ENCODE measurements around the gene STT3A. TPM values are rescaled to one million over a fixed set of nuclear protein-coding genes. Genes with fewer than 3 reads are reported as not detected.

Gene STT3A
- 147 and 212 TPM in 2 replicates for total RNA-seq (2012; rRNA removed)

DNA sequence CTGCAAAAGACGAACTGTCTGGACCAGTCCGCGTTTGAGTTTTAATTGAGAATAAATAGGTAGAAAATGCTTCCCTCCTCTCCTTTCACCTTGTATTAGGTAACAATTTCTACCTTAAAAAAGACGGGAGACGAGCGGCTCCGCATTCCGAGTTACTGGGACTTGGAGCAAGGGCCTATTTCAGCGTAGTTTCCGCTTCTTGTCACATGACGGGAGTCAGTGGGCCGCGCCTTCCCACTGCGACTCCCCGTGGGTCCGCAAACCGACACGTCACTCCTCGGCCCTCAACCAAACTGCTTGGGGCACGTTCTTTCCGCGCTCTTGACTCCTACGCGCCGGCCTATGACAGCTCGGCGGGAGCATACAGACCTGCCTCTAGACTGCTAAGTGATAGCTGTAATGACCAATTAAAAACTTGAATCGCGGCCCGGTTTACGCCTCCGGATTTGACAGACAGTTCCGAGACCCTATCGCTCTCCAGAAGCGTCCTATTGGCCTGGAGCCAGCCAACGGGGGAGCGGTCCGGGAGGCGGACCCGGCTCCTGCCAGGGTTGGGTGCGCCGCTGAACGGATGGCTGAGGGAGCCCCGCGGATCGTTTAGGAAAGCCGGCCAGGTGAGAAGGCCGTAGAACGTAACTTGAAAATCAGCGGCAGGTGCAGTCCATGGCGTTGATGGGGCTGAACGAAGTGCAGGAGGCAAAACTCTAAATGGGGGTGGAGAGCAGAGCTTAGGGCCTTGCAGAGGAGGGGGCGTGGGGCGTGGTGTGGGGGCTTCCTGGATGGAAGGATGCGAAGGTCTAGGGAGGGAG is at the start of gene STT3A:
Gene STT3A (plus strand): TSS at position 548 of the 809 bp plus-strand sequence. CDS start 3,064 bp downstream, outside the sequence.
- H3K4me2 ChIP-seq (ENCODE audit: low read length) = peak within 1 kb of the TSS; percentile 100
- H3K27me3 ChIP-seq (ENCODE audit: control insufficient read depth, insufficient read depth, low read length) = no peaks in the 10 kb centered on the region
- H3K36me3 ChIP-seq (ENCODE audit: insufficient read depth, low read length) = peaks cover 16% of the 10 kb centered on the region
- H3K9me3 ChIP-seq (replicated peaks; ENCODE audit: low read length) = no peaks in the 10 kb centered on the region
- H3K9ac ChIP-seq (ENCODE audit: low read depth, low read length) = peak within 1 kb of the TSS; percentile 97
- H3K4me3 ChIP-seq (ENCODE audit: low read length) = peak within 1 kb of the TSS; percentile 86
- peaks cover 15% of the 10 kb centered on the region for H3K4me1 ChIP-seq (ENCODE audit: control insufficient read depth, insufficient read depth, low read length)

DNA sequence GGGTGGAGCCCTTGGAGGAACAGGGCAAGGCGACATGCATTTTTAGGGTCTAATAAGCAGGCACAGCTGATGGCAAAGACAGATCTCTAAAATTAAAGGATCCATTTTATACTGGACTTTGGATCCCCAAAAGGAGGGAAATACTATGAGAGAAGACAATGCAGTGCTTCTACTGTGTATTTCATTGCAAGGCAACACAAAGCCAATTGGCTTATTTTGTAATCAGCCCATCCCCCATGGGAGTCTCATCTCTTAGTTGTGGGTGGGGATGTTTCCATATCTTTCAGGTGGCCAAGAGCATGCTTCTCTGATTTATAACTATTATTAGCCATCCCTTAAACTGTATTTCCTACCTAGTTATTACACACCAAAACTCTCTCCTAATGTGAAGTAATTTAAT is 41.9 kb upstream of the STT3A start:
- no peaks in the 10 kb centered on the region for H3K36me3 ChIP-seq (ENCODE audit: insufficient read depth, low read length)
- H3K9me3 ChIP-seq (replicated peaks; ENCODE audit: low read length) = peaks cover 11% of the 10 kb centered on the region
- H3K4me1 ChIP-seq (ENCODE audit: control insufficient read depth, insufficient read depth, low read length) = no peaks in the 10 kb centered on the region

DNA sequence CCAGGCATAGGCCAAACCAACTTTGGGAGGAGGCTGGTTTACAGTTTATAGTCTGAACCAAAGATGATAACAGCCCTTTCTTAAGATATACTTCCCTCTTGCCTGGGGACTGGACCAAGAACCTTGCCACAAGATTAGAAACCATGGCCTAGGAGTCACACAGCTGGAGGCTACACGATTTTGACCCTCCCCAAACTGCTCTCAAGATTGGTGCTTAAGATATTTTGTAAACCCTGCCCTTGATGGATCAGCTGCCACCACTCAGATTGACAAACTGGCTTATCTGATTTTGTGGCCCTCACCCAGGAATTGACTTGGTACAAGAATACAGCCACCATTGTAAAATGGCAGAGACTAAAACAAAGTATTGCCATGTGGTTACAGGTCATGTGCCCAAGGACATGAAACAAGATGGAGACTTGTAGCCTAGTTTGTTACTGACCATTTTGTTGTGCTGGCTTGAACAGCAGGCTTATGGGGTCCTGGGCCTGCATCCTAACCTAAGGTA is 40.8 kb upstream of the STT3A start:
- Histone ChIP-seq H3K4me3 (ENCODE audit: low read length) (no peak overlapping the region), H3K4me2 (ENCODE audit: low read length) (no peak overlapping the region), H3K9ac (ENCODE audit: low read depth, low read length) (no peak overlapping the region), H3K4me1 (ENCODE audit: control insufficient read depth, insufficient read depth, low read length) (no peaks in the 10 kb centered on the region), H3K36me3 (ENCODE audit: insufficient read depth, low read length) (no peaks in the 10 kb centered on the region), H3K9me3 (replicated peaks; ENCODE audit: low read length) (peaks cover 11% of the 10 kb centered on the region), H3K27me3 (ENCODE audit: control insufficient read depth, insufficient read depth, low read length) (peaks cover 11% of the 10 kb centered on the region)

More for the DNA sequence above, 41.9 kb upstream of the STT3A start:
- Histone ChIP-seq H3K9ac (ENCODE audit: low read depth, low read length) (no peak overlapping the region), H3K27me3 (ENCODE audit: control insufficient read depth, insufficient read depth, low read length) (peaks cover 8% of the 10 kb centered on the region), H3K4me2 (ENCODE audit: low read length) (no peak overlapping the region), H3K4me3 (ENCODE audit: low read length) (no peak overlapping the region)

DNA sequence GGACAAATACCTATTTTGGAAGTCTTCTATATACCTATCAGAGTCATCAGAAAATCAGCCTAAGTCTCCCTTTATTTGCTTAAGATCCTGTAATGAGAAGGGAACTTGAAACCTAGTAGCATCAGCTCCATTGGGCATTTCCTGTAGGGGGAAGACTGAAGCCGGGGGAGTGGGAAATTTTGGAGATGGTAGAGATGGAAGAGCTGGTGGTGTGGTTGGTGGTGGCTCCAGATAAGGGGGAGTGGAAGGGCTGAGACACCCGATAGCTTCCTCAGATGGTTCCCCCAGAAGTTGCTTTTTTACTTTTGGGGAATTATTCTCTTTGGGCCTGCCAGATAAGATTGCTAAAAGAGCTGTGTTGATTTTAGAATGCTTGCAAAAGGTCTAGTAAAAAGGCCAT is 39.7 kb upstream of the STT3A start:
- Histone ChIP-seq H3K4me3 (ENCODE audit: low read length) (no peak overlapping the region), H3K9ac (ENCODE audit: low read depth, low read length) (no peak overlapping the region), H3K27me3 (ENCODE audit: control insufficient read depth, insufficient read depth, low read length) (peaks cover 3% of the 10 kb centered on the region), H3K9me3 (replicated peaks; ENCODE audit: low read length) (peaks cover 11% of the 10 kb centered on the region), H3K4me1 (ENCODE audit: control insufficient read depth, insufficient read depth, low read length) (no peaks in the 10 kb centered on the region), H3K36me3 (ENCODE audit: insufficient read depth, low read length) (no peaks in the 10 kb centered on the region), H3K4me2 (ENCODE audit: low read length) (no peak overlapping the region)

DNA sequence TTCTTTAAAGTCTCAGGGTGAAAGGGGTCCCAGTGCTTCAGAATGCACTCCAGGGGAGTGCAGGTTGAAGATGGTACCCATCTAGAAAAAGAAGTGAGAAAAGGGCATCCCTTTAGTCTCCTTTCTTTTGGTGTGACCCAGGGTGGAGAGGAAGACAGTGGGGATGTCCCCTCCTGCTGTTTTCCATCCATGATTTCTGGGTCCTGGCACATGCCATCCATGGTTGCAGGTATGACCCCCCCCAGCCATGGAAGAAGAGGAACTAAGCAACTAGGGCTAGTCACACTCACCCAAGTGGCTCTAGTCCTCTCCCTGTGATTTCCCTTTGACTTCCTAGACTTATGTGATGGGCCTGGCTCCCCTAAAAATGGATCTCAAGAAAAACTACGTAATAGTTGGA is 39.3 kb upstream of the STT3A start:
- Histone ChIP-seq H3K4me3 (ENCODE audit: low read length) (no peak overlapping the region), H3K9me3 (replicated peaks; ENCODE audit: low read length) (peaks cover 11% of the 10 kb centered on the region), H3K36me3 (ENCODE audit: insufficient read depth, low read length) (no peaks in the 10 kb centered on the region), H3K9ac (ENCODE audit: low read depth, low read length) (no peak overlapping the region), H3K4me2 (ENCODE audit: low read length) (no peak overlapping the region), H3K27me3 (ENCODE audit: control insufficient read depth, insufficient read depth, low read length) (peaks cover 3% of the 10 kb centered on the region), H3K4me1 (ENCODE audit: control insufficient read depth, insufficient read depth, low read length) (no peaks in the 10 kb centered on the region)

DNA sequence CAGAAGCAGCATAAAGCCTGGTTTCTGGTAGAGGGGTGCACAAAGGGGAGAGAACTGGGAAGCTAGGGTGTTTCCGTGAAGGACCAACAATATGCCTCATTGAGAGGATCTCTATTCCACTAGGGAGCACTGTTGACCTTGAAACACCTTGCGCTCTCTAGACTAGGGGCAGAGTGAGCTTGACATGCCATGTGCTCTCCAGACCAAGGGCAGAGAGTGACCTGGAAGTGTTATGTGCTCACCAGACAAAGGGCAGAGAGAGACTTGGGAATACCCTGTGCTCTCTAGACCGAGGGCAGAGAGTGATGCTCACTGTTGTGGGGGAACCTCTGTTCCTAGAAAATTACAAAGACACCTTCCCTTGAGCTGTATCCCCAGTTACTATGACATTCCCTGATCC is 38.6 kb upstream of the STT3A start:
- Histone ChIP-seq H3K4me2 (ENCODE audit: low read length) (no peak overlapping the region), H3K36me3 (ENCODE audit: insufficient read depth, low read length) (no peaks in the 10 kb centered on the region), H3K9me3 (replicated peaks; ENCODE audit: low read length) (peaks cover 11% of the 10 kb centered on the region), H3K4me3 (ENCODE audit: low read length) (no peak overlapping the region), H3K4me1 (ENCODE audit: control insufficient read depth, insufficient read depth, low read length) (no peaks in the 10 kb centered on the region), H3K9ac (ENCODE audit: low read depth, low read length) (no peak overlapping the region), H3K27me3 (ENCODE audit: control insufficient read depth, insufficient read depth, low read length) (peaks cover 3% of the 10 kb centered on the region)

DNA sequence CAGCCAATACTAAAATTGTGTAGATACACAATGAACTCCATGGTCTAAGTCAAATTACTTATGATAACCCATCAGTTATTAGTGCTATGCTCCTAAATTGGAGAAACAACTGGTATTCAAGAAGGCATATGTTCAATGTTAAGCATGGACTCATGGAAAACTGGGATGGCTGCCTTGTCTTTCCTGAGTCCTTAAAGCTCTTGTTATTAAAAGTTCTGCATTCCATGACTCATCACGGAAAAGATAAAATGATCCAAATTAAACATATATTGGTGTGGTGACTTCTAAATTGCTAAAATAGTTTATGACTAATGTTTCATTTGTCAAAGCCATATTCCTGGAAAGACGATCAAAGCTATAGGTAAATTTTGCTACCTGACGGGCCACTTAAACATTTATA is 32.8 kb upstream of the STT3A start:
- Histone ChIP-seq H3K36me3 (ENCODE audit: insufficient read depth, low read length) (no peaks in the 10 kb centered on the region), H3K9me3 (replicated peaks; ENCODE audit: low read length) (no peaks in the 10 kb centered on the region), H3K4me3 (ENCODE audit: low read length) (no peak overlapping the region), H3K9ac (ENCODE audit: low read depth, low read length) (no peak overlapping the region), H3K4me1 (ENCODE audit: control insufficient read depth, insufficient read depth, low read length) (no peaks in the 10 kb centered on the region), H3K27me3 (ENCODE audit: control insufficient read depth, insufficient read depth, low read length) (peaks cover 10% of the 10 kb centered on the region), H3K4me2 (ENCODE audit: low read length) (no peak overlapping the region)

DNA sequence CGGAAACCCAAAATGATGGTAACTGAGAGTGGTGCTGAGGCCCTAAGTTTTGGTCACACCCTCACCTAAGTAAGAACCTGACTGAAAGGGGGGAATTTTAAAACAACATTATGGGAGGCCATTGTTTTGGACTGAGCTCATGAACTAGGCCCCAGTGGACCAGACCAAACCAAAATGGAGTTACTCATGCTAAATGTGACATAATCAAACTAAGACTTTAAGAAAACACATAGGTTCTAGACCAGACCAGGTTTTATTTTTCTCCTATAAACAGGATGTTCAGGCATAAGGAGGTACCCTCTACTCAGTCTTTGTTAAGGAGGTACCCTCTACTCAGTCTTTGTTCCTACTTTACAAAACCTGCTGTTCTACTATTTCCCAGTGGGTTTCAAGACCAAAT is 30.7 kb upstream of the STT3A start:
- H3K4me3 ChIP-seq (ENCODE audit: low read length) = no peak overlapping the region

DNA sequence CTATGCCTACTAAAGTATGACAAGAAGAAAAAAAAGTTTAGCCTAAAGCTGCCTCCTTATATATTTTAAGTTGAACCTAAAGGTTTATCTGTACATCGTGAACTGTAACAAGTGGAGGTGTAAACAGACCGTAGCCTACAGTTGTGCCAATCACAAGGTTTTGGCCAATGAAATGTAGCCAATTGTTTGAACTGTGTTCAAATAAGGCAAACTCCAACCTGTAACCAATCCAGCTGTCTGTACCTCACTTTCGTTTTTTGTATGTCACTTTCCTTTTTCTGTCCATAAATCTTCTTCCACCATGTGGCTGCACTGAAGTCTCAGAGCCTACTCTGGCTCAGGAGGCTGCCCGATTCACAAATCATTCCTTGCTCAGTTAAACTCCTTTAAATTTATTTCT is 30.2 kb upstream of the STT3A start:
- Histone ChIP-seq H3K4me3 (ENCODE audit: low read length) (no peak overlapping the region), H3K27me3 (ENCODE audit: control insufficient read depth, insufficient read depth, low read length) (peaks cover 7% of the 10 kb centered on the region), H3K36me3 (ENCODE audit: insufficient read depth, low read length) (no peaks in the 10 kb centered on the region), H3K4me1 (ENCODE audit: control insufficient read depth, insufficient read depth, low read length) (no peaks in the 10 kb centered on the region), H3K9me3 (replicated peaks; ENCODE audit: low read length) (no peaks in the 10 kb centered on the region), H3K4me2 (ENCODE audit: low read length) (no peak overlapping the region), H3K9ac (ENCODE audit: low read depth, low read length) (no peak overlapping the region)

More for the DNA sequence above, 30.7 kb upstream of the STT3A start:
- Histone ChIP-seq H3K4me1 (ENCODE audit: control insufficient read depth, insufficient read depth, low read length) (no peaks in the 10 kb centered on the region), H3K27me3 (ENCODE audit: control insufficient read depth, insufficient read depth, low read length) (peaks cover 7% of the 10 kb centered on the region), H3K36me3 (ENCODE audit: insufficient read depth, low read length) (no peaks in the 10 kb centered on the region), H3K9me3 (replicated peaks; ENCODE audit: low read length) (no peaks in the 10 kb centered on the region), H3K4me2 (ENCODE audit: low read length) (no peak overlapping the region), H3K9ac (ENCODE audit: low read depth, low read length) (no peak overlapping the region)

DNA sequence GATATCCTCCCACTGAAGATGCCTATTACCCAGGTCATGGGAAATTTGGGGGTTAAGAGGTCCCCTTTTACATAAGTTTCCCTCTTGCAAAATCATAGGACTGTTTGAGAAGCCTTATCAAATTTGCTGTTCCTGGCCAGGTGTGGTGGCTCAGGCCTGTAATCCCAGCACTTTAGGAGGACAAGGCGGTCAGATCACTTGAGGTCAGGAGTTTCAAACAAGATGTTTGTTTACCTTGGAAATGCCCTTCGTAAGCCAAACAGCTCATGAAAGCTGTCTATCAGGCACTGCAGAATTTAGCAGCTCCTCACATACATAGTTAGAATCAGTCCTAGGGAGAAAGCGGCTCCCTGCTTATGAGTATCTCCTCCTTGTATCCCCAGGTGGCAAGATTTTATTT is 28.3 kb upstream of the STT3A start:
- H3K4me1 ChIP-seq (ENCODE audit: control insufficient read depth, insufficient read depth, low read length) = no peaks in the 10 kb centered on the region
- H3K4me3 ChIP-seq (ENCODE audit: low read length) = no peak overlapping the region
- peaks cover 7% of the 10 kb centered on the region for H3K27me3 ChIP-seq (ENCODE audit: control insufficient read depth, insufficient read depth, low read length)
- H3K9me3 ChIP-seq (replicated peaks; ENCODE audit: low read length) = no peaks in the 10 kb centered on the region
- H3K4me2 ChIP-seq (ENCODE audit: low read length) = no peak overlapping the region
- no peak overlapping the region for H3K9ac ChIP-seq (ENCODE audit: low read depth, low read length)
- H3K36me3 ChIP-seq (ENCODE audit: insufficient read depth, low read length) = no peaks in the 10 kb centered on the region

DNA sequence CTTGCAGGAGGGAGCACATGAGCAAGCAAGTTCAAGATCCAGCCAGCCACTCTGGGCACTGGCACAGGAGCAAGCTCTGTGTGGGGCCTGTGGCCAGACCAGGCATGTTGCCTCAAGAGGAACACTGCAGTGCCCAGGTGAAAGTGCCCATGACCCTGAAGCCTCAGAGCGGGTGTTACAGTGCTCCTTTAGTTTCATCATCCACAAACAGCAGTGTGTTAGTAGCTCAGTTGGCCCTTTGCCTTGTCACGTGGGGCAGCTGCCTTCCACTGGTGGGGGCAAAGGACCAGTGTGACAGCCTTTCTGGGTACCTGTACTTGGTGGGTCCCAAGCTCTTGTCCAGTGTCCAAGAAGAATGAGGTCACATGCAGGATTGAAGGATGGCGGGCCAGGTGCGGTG is 26.4 kb upstream of the STT3A start:
- Histone ChIP-seq H3K4me2 (ENCODE audit: low read length) (no peak overlapping the region), H3K4me3 (ENCODE audit: low read length) (no peak overlapping the region), H3K9me3 (replicated peaks; ENCODE audit: low read length) (no peaks in the 10 kb centered on the region), H3K9ac (ENCODE audit: low read depth, low read length) (no peak overlapping the region), H3K27me3 (ENCODE audit: control insufficient read depth, insufficient read depth, low read length) (peaks cover 7% of the 10 kb centered on the region), H3K4me1 (ENCODE audit: control insufficient read depth, insufficient read depth, low read length) (peaks cover 13% of the 10 kb centered on the region), H3K36me3 (ENCODE audit: insufficient read depth, low read length) (no peaks in the 10 kb centered on the region)
